Measurements from ENCODE around the gene FAM221B.

FAM221B gene

DNA sequence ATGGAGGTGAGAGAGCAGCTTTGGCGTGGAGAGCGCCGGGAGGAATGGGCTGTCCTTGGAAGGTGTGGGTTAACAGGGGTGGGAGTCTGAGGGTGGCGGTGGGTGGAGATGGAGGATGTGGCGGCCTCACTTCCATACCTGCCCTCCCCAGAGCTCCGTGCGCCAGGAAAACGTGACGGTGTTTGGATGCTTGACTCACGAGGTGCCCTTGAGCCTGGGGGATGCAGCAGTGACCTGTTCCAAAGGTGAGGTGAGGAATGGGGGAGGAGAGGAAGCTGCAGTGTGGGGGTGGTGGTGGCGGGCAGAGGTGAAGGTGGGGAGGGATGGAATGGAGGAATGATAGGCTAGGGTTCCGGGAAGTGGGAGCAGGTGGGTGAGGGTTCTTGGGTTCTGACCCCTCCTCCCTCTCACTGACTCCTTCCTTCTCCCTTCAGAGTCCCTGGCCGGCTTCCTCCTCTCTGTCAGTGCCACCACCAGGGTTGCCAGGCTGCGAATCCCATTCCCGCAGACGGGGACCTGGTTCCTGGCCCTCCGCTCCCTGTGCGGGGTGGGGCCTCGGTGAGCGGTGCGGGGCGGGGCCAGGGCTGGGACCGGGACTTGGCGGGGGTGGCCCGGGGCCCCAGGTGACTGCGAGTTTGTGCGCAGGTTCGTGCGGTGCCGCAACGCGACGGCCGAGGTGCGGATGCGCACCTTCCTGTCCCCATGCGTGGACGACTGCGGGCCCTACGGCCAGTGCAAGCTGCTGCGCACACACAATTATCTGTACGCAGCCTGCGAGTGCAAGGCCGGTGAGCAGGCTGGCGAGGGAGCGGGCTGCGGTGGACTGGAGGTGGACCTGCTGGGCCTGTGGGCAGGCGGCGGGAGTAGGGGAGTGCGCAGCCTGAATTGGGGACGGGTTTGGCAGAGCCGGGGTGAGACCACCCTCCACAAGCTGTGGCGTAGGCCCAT is 17.6 kb upstream of the FAM221B start:
- no peak for DNase-seq

DNA sequence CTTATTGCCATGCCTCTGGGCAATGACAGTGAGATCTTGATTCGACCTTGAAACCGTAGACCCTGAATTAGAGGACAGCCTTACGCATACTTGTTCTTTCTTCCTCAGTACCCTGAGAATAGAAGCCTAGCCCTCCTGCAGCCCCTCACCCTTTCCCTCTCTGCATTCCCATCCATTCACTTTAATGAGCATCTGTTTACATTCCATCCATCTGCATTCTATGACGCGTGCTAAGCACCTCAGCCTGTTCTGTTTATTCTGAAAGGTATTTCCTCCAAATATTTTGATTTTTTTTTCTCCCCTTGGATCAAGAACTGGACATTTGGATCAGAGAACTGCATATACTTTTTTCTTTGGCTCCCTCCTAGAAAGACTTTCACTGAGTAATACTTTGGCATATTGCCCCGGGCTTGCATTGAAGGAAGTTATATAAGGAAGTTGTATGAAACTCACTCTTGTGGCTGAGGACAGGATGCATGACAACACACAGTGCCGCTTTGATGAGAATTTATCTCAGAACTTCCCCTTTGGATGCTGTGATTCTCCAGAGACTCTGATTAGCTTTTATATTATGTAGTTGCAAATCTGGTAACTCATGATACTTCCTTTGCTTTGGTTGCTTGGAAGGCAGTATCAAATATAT is 16.2 kb upstream of the FAM221B start:
- no peak for DNase-seq

- DNase-seq = no peak
These were observed 14.3 kb upstream of the FAM221B start for GRCh38 chr9:35842795-35843194.

DNA sequence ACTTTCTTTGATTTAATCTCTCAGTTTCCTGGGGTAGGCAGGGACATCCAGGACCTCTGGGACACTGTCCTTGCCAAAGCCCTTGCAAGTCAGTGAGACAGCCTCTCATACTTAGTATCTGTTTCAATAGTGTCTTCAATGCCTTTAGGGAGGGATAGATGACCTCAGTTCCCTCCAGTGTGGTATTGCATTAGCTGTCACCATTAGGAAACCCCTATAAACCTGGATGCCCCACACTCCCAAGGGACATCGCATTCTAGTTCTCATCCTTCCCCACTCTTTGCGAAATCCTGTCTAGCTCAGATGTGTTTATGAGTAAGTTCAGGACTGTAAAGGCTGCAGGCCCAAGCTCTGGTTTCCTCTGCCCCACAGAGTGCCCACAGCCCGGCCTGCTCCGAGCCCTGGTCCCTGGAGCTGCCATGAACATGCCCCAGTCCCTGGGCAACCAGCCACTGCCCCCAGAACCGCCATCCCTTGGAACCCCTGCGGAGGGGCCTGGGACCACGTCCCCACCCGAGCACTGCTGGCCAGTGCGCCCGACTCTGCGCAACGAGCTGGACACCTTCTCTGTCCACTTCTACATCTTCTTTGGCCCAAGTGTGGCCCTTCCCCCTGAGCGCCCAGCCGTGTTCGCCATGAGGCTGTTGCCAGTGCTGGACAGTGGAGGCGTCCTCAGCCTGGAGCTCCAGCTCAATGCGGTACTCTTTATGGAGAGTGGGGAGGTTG is 13.7 kb upstream of the FAM221B start:
- no peak for DNase-seq

DNA sequence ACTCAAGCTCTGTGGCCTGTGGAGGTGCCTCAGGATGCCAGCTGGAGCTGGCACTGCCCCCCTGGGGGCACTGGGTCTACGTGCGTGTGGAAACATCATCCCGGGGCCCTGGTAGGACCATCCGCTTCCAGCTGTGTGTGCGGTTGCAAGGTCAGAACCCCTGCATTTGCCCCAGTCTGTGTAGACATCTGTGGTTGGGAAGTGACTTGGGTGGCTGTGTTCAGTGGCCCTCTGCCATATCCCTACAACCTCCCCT is 13.0 kb upstream of the FAM221B start:
- DNase-seq = no peak

- DNase-seq = no peak
These were observed 12.5 kb upstream of the FAM221B start for GRCh38 chr9:35840881-35841644.

DNA sequence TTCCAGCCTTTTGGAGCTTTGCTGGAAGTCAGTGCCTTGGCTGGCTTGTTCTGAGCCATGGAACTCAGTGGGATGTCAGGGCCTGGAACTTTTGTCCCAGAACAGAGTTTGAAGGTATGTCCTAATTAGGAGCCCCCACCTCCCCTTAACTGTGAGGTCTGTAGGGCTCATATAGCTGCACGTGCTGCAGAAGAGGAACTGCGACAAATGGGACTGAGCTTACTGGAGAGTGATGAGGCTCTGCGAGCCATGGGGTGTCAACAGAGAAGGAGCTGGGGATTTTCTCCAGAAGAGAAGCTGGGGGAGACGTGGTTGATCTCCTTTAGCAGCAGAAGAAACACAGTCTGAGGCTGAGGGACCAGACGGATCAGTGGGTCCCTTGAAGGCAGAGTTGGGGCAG is 11.4 kb upstream of the FAM221B start:
- DNase-seq = no peak

DNA sequence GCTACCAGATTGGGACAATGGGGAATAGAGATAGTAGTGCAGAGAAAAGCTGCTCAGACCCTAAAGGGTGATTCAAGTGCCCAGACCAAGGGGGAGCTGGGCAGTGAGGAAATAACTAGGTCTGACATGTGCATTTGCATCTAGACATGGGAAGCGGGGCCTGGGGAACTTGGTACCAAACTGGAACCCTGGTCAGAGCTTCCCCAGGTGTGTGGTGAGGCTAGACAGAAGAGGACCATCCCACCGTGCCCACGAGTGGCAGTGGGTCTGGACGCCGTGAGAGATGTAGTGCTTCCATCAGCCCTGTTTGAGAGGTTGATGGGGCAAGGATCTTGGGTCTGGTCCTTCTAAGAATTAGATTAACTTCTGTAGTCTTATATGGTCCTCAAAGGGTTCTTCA is 8.1 kb upstream of the FAM221B start:
- DNase-seq = no peak

- no peak for DNase-seq
These were observed 7.2 kb upstream of the FAM221B start for GRCh38 chr9:35835766-35836165.

- DNase-seq = no peak
These were observed 6.7 kb upstream of the FAM221B start for GRCh38 chr9:35835216-35835632.

DNA sequence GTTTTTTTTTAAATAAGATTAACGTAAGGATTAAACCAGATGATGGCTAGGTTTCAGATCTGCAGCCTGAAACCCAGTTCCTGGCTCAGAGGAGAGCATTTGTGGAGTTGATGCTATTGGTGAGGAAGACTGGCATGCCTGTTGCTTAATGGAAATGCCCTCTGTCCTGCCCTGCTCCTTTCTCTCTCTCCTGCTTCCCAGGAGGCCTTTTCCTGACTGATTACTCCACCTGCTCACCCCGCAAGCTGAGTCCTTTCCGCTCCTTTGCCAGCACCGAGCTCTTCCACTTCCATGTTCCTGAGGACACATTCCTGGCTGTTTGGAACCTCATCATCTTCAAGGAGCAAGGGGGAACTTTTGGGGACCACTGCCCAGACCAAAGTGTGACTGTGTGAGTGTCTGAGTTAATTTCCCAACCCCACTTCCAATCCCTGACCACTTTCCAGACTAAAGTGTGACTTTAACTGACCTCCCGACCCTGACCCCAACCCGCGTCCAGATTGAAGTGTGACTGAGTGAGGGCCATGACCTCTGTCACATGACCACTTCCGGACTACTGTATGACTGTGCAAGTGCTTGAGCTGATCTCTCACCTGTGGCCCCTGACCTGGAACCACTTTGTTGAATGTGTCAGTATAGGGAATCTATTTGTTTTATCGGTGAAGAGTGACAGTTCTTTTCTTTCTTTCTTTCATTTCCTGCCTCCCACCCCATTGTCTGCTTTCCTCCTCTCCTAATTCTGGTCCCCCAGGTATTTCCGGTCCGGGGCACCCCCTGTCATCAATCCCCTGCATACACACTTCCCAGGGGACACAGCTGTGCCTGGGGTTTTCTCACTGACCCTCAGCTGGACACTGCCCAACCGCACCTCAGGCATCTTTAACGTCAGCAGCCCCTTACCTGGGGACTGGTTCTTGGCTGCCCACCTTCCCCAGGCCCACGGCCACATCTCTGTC is 6.0 kb upstream of the FAM221B start:
- no peak for DNase-seq

DNA sequence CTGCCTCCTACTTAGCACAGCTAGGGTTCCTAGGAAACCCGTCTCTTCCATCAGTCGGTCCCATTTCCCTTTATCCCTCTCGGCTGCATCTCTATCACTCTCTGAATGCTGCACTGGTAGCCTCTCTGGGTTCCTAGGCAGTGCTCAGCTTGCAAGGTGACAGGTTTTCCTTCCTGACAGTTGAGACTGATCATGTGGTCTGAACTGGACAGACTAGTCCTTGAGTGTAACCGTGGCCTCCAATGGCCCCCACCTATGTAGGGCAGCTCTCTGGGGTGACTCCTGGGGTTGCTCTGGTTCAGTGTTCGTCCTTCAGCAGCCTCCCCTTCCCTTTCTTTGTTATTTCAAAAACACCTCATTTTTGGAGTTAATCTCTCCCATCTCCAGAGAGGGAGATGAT is 4.3 kb upstream of the FAM221B start:
- DNase-seq = no peak

- no peak for DNase-seq
These were observed 2.5 kb upstream of the FAM221B start for GRCh38 chr9:35831040-35831439.

DNA sequence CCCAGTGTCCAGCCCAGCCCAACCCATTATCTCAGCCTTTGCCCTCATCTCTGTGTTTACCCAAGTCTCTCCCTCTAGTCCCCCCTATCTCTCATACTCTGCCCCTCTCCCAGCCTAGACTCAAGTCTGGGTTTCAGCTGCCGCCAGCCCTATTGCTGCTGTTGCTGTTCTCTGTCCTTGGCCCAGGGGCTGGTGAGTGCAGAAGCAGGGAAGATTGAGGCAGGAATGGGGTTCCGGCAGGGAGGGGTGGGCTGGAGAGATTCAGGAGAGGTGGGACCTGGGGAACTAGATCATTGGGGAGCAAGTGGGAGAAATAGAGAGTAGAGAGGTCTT is 1.2 kb upstream of the FAM221B start:
- DNase-seq = no peak

- peak; percentile 62 for DNase-seq
These were observed 692 bp upstream of the FAM221B start, which contains the start of gene TMEM8B for GRCh38 chr9:35829084-35829763. Gene TMEM8B (plus strand): TSS chr9:35829228. CDS start chr9:35829448, 220 bp downstream.

DNA sequence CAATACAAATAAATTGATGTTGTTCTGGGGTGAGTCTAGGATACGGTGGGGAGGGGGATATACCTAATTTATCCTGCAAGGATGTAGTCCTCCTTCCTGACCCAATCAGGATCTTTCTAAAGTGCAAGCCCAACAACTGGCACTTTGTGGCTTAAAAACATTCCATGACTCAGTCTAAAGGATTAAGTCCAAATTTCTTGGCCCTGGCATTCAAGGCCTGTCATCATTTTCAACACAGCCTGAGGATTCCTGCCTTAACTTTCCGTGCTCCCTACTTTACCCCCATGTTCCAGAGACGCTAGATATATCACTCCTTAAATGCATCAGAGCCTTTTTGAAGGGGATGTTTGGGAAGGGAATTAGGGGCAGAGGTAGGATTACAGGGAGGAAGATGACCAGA is 1.0 kb downstream of the FAM221B start:
- DNase-seq = no peak

GRCh38 chr9:35826071-35826701 is 2.3 kb downstream of the FAM221B start:
- peak; percentile 39 for DNase-seq

- DNase-seq = no peak
These were observed 5.6 kb downstream of the FAM221B start for GRCh38 chr9:35822926-35823325.

DNA sequence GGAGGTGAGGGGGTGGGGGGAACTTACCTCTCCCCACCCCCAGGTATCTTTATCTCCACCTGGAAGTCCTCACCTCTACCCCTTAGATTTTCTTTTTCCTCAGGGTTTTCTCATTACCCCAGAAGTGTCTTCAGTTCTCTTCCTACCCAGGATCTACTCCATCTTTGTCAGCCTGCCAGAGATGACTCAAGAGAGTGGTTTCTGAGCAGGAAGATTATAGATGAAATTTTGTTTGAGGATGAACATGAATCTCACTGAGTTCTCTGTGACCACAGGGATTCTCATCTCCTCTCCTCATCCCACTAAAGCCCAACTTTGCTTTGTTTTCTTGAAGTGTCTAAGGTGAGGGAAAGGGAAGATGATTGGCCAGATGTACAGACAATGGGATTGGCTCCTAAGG is 8.5 kb downstream of the FAM221B start:
- no peak for DNase-seq

DNA sequence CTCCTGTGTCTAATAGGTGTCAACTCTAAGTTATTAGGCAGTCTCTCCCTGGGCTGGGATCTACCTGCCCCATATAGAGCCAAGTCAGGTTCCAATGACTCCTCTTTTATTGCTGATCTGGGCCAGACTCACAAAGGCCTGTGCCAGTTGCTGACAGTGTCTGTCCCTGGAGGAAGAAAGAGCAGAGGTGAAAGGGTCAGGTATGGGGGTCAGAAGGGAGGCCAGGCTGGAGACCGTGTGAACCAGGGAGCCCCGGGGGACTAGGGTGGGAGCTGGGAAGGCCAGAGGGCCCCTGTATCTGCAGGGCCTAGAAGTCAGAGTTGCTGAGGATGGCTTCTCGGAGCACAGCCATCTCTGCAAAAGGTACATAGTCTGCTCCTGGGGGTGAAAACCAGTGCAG is 10.2 kb downstream of the FAM221B start:
- no peak for DNase-seq

DNA sequence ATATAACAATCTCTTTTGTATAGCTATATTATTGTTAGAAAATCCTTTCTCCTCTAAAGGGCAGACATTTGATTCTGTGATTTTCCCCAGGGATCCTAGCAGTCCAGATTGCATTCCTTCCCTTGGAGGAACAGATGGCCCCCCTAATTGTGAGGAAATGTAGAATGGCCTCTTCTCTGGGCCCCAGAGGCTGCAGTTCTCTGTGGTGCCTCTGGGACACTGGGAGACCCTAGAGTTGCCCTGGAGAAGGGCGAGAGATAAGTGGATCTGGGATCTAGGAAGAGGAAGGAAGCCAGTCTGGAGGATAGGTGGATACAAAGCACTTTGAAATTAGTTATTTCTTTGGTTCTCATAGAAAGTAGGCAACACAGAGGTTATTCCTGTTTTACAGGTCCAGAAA is 11.8 kb downstream of the FAM221B start:
- DNase-seq = no peak

Measured in NCI-H510A treated with DMSO at 0.1 percent for 48 hours (cell line).